22Rv1 (cell line): ENCODE measurements around the gene PTPRJ.

Experiments
- H3K27ac ChIP-seq: fragments of 450-650 bp; 2 replicates; pipeline ENCODE4 v1.5.1; 2017
- CTCF ChIP-seq: fragments of 450-650 bp; IDR thresholded peaks from 2 replicates; pipeline ENCODE4 v1.5.1; 2017; ENCODE audit warnings: mild to moderate bottlenecking
- ZFX ChIP-seq: fragments of 450-650 bp; IDR thresholded peaks from 2 replicates; pipeline ENCODE4 v1.6.1; 2017; ENCODE audit warnings: antibody characterized with exemption, borderline replicate concordance

The PTPRJ gene

GRCh38 chr11:48108231-48109045, 128.1 kb downstream of the PTPRJ start:
- TF ChIP-seq CTCF, result no peak
- no peak for TF ChIP-seq ZFX
- H3K27ac ChIP-seq, result no peak overlapping the region

- TF ChIP-seq ZFX (no peak), CTCF (no peak)
- peak overlapping the region; percentile 56 for H3K27ac ChIP-seq
Observed at GRCh38 chr11:48109046-48109666, 128.8 kb downstream of the PTPRJ start.

- H3K27ac ChIP-seq, result no peak overlapping the region
- TF ChIP-seq CTCF, result no peak
- TF ChIP-seq ZFX, result no peak
Observed at GRCh38 chr11:48110509-48110766, 130.1 kb downstream of the PTPRJ start.

- no peak overlapping the region for H3K27ac ChIP-seq
- TF ChIP-seq CTCF, result no peak
- TF ChIP-seq ZFX, result no peak
Observed at GRCh38 chr11:48111891-48112290, 131.5 kb downstream of the PTPRJ start.

GRCh38 chr11:48114740-48115139, 134.4 kb downstream of the PTPRJ start:
- no peak overlapping the region for H3K27ac ChIP-seq
- TF ChIP-seq CTCF (no peak), ZFX (no peak)

GRCh38 chr11:48116437-48117228, 136.3 kb downstream of the PTPRJ start:
- no peak overlapping the region for H3K27ac ChIP-seq
- TF ChIP-seq CTCF, result peak; percentile 67
- TF ChIP-seq ZFX, result no peak

GRCh38 chr11:48122246-48122645, 141.9 kb downstream of the PTPRJ start:
- TF ChIP-seq ZFX, result no peak
- TF ChIP-seq CTCF, result no peak
- no peak overlapping the region for H3K27ac ChIP-seq
